ENCODE measurements around the gene CLASRP. TPM values are rescaled to one million over a fixed set of nuclear protein-coding genes. Genes with fewer than 3 reads are reported as not detected.

CLASRP gene
- total RNA-seq, 1 donor from 2014 or later = 7.8 TPM

DNA sequence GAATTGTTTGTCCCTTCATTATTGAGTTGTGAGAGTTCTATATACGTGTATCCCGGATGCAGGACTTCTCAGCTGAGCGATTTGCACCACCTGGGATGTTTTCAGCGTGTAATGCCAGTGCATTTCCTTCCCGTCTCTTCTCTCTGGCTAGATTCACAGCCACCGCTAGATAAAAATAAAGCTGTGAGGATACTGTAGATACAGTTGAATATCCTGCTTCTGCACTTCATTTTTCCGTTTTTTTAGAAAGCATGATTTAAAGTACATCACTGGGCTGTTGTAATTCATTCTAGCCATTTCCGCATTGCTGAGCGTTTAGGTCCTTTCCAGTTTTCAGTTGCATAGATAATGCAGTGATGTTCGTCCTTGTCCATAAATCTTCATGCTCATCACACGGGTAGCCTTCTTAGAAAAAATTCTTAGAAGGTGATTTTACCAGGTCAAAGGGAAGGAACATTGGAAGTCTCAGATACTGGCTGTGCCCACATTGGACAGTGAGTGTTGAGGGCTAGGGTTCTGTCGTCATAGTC, 68.8 kb downstream of the CLASRP start:
- no peak overlapping the region for H3K9ac ChIP-seq (ENCODE audit: low read depth in 1 of 3, low read length in 3 of 3)
- no peak overlapping the region for H3K27ac ChIP-seq (ENCODE audit: low read depth, low read length)
- peaks cover 18 to 38% (median 23%) of the 10 kb centered on the region in 3 donors for H3K4me1 ChIP-seq (ENCODE audit: control insufficient read depth in 3 of 3, insufficient read depth in 3 of 3, low read length in 3 of 3)
- no peaks in the 10 kb centered on the region for H3K9me3 ChIP-seq (ENCODE audit: control insufficient read depth in 3 of 3, low read length in 3 of 3)
- H3K36me3 ChIP-seq (ENCODE audit: control insufficient read depth in 3 of 3, insufficient read depth in 3 of 3, low read length in 3 of 3) = peaks cover 0 to 2% (median 0%) of the 10 kb centered on the region in 3 donors
- H3K4me3 ChIP-seq (ENCODE audit: low read length in 3 of 3) = no peak overlapping the region
- no peaks in the 10 kb centered on the region for H3K27me3 ChIP-seq (ENCODE audit: control insufficient read depth in 3 of 3, insufficient read depth in 3 of 3, low read length in 3 of 3)

DNA sequence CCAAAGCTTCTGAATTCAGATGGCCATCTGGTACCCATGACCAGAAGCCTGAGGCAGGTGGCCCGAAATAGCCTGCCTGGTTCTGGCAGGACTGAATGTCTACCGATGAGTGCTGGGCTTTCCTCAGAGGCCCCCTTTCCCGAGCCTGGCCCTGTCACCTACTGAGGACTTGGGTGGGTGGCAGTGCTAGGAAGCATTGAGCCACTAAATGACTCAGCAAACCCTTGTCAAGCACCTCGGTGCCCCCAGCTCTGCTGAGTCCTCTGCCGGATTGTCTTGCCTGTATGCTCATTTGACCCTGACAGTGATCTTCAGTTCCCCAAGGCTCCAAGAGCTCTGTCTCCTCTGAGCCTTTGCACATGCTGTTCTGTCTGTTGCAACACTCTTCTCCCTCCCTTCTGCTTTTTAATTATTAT, 72.0 kb downstream of the CLASRP start:
- Histone ChIP-seq H3K36me3 (ENCODE audit: control insufficient read depth in 3 of 3, insufficient read depth in 3 of 3, low read length in 3 of 3) (peaks cover 0 to 2% (median 0%) of the 10 kb centered on the region in 3 donors), H3K27ac (ENCODE audit: low read depth, low read length) (no peak overlapping the region), H3K4me1 (ENCODE audit: control insufficient read depth in 3 of 3, insufficient read depth in 3 of 3, low read length in 3 of 3) (peaks cover 16 to 26% (median 18%) of the 10 kb centered on the region in 3 donors), H3K4me3 (ENCODE audit: low read length in 3 of 3) (no peak overlapping the region), H3K9me3 (ENCODE audit: control insufficient read depth in 3 of 3, low read length in 3 of 3) (no peaks in the 10 kb centered on the region), H3K9ac (ENCODE audit: low read depth in 1 of 3, low read length in 3 of 3) (no peak overlapping the region), H3K27me3 (ENCODE audit: control insufficient read depth in 3 of 3, insufficient read depth in 3 of 3, low read length in 3 of 3) (no peaks in the 10 kb centered on the region)

DNA sequence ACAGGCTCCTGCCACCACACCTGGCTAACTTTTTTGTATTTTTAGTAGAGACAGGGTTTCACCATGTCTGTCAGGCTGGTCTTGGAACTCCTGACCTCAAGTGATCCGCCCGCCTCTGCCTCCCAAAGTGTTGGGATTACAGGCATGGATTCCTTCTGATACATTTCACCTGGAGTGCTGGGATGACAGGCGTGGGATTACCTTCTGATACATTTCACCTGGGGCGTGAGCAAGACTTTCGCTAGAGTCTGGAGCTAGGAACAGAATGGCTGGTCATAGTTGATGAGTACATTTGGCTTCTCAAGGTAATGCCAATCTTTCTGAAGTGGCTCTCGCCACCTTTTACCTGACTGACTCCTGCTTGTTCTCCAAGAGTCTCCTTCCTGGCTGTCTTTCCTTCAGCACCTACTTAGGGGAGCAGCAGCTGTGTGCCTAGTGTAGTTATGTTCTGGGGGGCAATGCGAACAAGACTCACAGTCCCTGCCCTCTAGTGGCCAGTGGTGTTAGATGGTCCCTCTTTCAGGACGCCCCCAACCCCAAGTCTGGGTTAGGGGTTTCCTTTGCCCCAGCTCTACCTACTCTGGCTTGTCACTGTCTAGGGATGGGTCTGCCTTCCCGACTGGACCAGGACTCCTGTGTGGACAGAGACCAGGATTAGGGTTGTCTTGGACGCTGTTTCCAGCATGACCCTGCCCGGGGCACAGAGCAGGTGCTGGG, 73.4 kb downstream of the CLASRP start:
- Histone ChIP-seq H3K9ac (ENCODE audit: low read depth in 1 of 3, low read length in 3 of 3) (no peak overlapping the region), H3K9me3 (ENCODE audit: control insufficient read depth in 3 of 3, low read length in 3 of 3) (no peaks in the 10 kb centered on the region), H3K27ac (ENCODE audit: low read depth, low read length) (no peak overlapping the region), H3K27me3 (ENCODE audit: control insufficient read depth in 3 of 3, insufficient read depth in 3 of 3, low read length in 3 of 3) (no peaks in the 10 kb centered on the region), H3K4me1 (ENCODE audit: control insufficient read depth in 3 of 3, insufficient read depth in 3 of 3, low read length in 3 of 3) (peaks cover 24 to 38% (median 28%) of the 10 kb centered on the region in 3 donors), H3K36me3 (ENCODE audit: control insufficient read depth in 3 of 3, insufficient read depth in 3 of 3, low read length in 3 of 3) (peaks cover 0 to 2% (median 0%) of the 10 kb centered on the region in 3 donors), H3K4me3 (ENCODE audit: low read length in 3 of 3) (no peak overlapping the region)

DNA sequence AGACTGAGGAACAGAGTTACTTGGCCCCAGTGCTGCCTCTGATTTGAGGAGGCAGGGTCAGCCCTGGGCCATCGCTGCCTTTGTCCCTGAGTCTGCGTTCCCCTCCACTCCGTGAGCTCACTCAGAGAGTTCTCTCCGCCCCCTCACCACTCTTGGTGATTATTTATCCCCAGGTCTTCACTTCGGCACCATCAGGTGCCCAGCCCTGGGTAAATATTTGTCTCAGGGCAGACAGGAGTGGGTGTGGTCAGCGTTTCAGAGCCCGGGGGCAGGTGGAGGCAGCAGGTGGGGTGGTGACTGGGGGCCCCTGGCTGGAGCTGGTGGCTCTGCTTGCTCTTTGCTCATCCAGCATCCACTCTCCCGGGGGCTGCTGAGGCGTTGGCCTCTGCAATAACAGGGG, 74.8 kb downstream of the CLASRP start:
- Histone ChIP-seq H3K27ac (ENCODE audit: low read depth, low read length) (no peak overlapping the region), H3K9me3 (ENCODE audit: control insufficient read depth in 3 of 3, low read length in 3 of 3) (no peaks in the 10 kb centered on the region), H3K27me3 (ENCODE audit: control insufficient read depth in 3 of 3, insufficient read depth in 3 of 3, low read length in 3 of 3) (no peaks in the 10 kb centered on the region), H3K4me3 (ENCODE audit: low read length in 3 of 3) (no peak overlapping the region), H3K4me1 (ENCODE audit: control insufficient read depth in 3 of 3, insufficient read depth in 3 of 3, low read length in 3 of 3) (peaks cover 38 to 52% (median 41%) of the 10 kb centered on the region in 3 donors), H3K36me3 (ENCODE audit: control insufficient read depth in 3 of 3, insufficient read depth in 3 of 3, low read length in 3 of 3) (peaks cover 0 to 1% (median 0%) of the 10 kb centered on the region in 3 donors), H3K9ac (ENCODE audit: low read depth in 1 of 3, low read length in 3 of 3) (peak overlapping the region in 1 of 3 donors; percentile 16)

DNA sequence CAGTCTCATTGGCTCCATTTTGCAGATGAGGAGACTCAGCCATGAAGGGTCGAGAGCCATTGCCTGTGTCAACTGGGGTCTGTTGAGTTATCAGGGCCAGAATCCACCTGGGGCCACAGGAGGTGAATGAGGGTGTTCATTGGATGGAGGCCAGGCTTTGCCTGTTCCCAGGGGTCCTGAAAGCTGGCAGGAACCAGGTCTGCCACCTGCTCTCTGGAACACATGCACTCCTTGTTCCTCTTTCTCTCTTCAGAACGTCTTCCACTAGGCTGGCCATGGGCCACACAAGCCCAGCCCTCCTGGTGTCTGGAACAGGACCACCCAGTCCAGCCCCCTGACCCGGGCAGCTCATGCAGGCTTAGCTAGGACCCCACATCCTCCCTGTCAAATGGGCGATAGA, 75.3 kb downstream of the CLASRP start:
- no peak overlapping the region for H3K27ac ChIP-seq (ENCODE audit: low read depth, low read length)
- H3K27me3 ChIP-seq (ENCODE audit: control insufficient read depth in 3 of 3, insufficient read depth in 3 of 3, low read length in 3 of 3) = no peaks in the 10 kb centered on the region
- H3K36me3 ChIP-seq (ENCODE audit: control insufficient read depth in 3 of 3, insufficient read depth in 3 of 3, low read length in 3 of 3) = no peaks in the 10 kb centered on the region
- no peaks in the 10 kb centered on the region for H3K9me3 ChIP-seq (ENCODE audit: control insufficient read depth in 3 of 3, low read length in 3 of 3)
- no peak overlapping the region for H3K9ac ChIP-seq (ENCODE audit: low read depth in 1 of 3, low read length in 3 of 3)
- H3K4me3 ChIP-seq (ENCODE audit: low read length in 3 of 3) = no peak overlapping the region
- H3K4me1 ChIP-seq (ENCODE audit: control insufficient read depth in 3 of 3, insufficient read depth in 3 of 3, low read length in 3 of 3) = peaks cover 39 to 54% (median 43%) of the 10 kb centered on the region in 3 donors

DNA sequence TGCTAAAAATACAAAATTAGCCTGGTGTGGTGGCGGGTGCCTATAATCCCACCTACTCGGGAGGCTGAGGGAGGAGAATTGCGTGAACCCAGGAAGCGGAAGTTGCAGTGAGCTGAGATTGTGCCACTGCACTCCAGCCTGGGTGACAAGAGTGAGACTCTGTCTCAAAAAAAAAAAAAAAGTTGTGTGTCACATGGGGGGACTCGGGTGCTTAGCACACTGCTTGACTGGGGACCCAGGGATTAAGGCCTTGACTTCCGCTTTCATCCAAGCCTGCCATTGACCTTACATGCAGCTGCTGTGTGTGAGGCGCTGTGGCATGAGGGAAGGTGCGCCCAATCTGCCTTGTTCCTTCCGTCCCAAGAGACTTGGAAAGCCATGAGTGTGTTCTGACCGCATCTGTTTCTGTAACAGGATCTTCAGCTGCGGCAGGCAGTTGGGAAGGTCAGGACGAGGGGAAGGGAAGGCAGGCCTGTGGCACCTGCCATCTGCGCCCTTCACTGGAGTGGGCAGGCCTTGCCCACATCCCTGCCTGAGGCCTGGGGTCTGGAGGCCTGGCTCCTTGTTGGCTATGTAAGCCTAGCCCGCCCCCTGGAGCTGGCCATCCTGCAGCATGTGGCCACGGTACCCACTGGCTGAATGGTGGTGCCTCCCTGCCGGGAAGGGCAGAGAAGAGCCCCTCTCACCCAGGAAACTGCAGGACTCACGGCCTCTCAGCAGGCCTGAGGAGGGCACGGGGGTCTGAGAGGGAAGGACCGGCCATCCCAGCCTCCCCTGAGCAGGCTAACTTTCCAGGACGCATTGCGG, 77.2 kb downstream of the CLASRP start:
- Histone ChIP-seq H3K4me3 (ENCODE audit: low read length in 3 of 3) (peak overlapping the region in 1 of 3 donors; percentile 27), H3K27me3 (ENCODE audit: control insufficient read depth in 3 of 3, insufficient read depth in 3 of 3, low read length in 3 of 3) (no peaks in the 10 kb centered on the region), H3K4me1 (ENCODE audit: control insufficient read depth in 3 of 3, insufficient read depth in 3 of 3, low read length in 3 of 3) (peaks cover 35 to 48% (median 41%) of the 10 kb centered on the region in 3 donors), H3K9me3 (ENCODE audit: control insufficient read depth in 3 of 3, low read length in 3 of 3) (no peaks in the 10 kb centered on the region), H3K27ac (ENCODE audit: low read depth, low read length) (peak overlapping the region; percentile 82), H3K36me3 (ENCODE audit: control insufficient read depth in 3 of 3, insufficient read depth in 3 of 3, low read length in 3 of 3) (no peaks in the 10 kb centered on the region), H3K9ac (ENCODE audit: low read depth in 1 of 3, low read length in 3 of 3) (peak overlapping the region in 2 of 3 donors; percentile 57 to 71)

DNA sequence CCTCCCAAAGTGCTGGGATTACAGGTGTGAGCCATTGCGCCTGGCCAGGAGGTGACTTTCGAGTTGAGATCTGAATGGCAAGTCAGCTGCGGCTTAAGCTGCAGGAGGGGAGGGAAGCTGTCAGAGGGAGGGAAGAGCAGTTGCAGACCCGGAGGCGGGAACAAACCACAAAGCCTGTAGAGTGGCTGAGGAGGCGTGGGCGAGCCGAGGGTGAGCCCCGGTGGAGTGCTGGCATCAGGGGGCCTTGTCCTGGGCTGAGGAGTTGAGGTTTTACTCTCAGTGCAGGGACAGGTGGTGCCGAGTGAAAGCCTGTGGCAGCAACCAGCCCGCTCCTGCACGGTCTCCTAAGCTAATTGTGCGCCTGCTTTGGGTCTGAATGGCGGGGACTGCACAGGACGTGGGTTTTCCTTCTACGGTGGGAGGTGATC, 78.3 kb downstream of the CLASRP start:
- Histone ChIP-seq H3K9me3 (ENCODE audit: control insufficient read depth in 3 of 3, low read length in 3 of 3) (no peaks in the 10 kb centered on the region), H3K27me3 (ENCODE audit: control insufficient read depth in 3 of 3, insufficient read depth in 3 of 3, low read length in 3 of 3) (no peaks in the 10 kb centered on the region), H3K36me3 (ENCODE audit: control insufficient read depth in 3 of 3, insufficient read depth in 3 of 3, low read length in 3 of 3) (no peaks in the 10 kb centered on the region), H3K4me3 (ENCODE audit: low read length in 3 of 3) (no peak overlapping the region), H3K4me1 (ENCODE audit: control insufficient read depth in 3 of 3, insufficient read depth in 3 of 3, low read length in 3 of 3) (peaks cover 35 to 48% (median 41%) of the 10 kb centered on the region in 3 donors), H3K9ac (ENCODE audit: low read depth in 1 of 3, low read length in 3 of 3) (peak overlapping the region in 1 of 3 donors; percentile 3), H3K27ac (ENCODE audit: low read depth, low read length) (no peak overlapping the region)

DNA sequence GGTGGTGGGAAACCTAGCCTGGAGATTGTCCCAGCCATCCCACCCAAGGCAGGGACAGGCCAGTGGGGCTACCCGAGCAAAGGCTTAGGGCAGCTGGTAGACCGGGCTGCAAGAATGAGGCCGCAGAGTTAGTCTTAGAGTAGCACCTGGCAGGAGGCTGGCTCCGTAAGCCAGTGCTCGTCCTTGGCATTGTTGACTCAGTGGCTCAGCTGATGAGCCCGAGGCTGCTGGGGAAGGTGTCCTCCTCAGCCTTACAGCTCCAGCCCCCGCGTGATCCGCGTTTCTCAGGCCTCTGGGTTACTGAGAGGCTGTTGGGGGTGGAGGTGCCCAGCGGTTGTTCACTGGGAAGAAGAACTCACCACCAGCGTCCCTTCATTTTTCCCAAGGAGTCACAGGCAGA, 78.8 kb downstream of the CLASRP start:
- peaks cover 35 to 48% (median 39%) of the 10 kb centered on the region in 3 donors for H3K4me1 ChIP-seq (ENCODE audit: control insufficient read depth in 3 of 3, insufficient read depth in 3 of 3, low read length in 3 of 3)
- H3K9ac ChIP-seq (ENCODE audit: low read depth in 1 of 3, low read length in 3 of 3) = peak overlapping the region in 1 of 3 donors; percentile 33
- H3K36me3 ChIP-seq (ENCODE audit: control insufficient read depth in 3 of 3, insufficient read depth in 3 of 3, low read length in 3 of 3) = no peaks in the 10 kb centered on the region
- no peaks in the 10 kb centered on the region for H3K9me3 ChIP-seq (ENCODE audit: control insufficient read depth in 3 of 3, low read length in 3 of 3)
- H3K4me3 ChIP-seq (ENCODE audit: low read length in 3 of 3) = no peak overlapping the region
- no peaks in the 10 kb centered on the region for H3K27me3 ChIP-seq (ENCODE audit: control insufficient read depth in 3 of 3, insufficient read depth in 3 of 3, low read length in 3 of 3)
- H3K27ac ChIP-seq (ENCODE audit: low read depth, low read length) = no peak overlapping the region

DNA sequence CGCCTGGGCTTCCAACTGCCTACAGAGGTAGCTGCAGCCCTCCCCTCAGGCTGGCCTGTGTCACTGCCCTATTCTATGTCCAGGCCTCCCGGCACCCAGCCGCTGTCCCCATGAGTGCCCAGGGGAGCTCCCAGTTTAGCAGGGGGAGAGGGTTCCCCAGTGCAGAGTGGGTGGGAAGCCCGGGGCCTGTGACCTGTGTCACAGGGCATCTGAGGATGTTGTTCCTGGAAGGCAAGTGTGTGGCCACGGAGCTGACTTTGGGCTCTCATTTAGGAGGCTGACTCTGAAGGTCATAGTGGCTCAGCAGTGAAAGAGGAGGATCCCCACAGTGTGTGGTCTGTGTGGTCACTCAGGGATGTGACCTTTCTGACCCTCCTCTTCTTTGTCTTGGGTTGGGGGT, 79.3 kb downstream of the CLASRP start:
- Histone ChIP-seq H3K27me3 (ENCODE audit: control insufficient read depth in 3 of 3, insufficient read depth in 3 of 3, low read length in 3 of 3) (no peaks in the 10 kb centered on the region), H3K9ac (ENCODE audit: low read depth in 1 of 3, low read length in 3 of 3) (peak overlapping the region in 2 of 3 donors; percentile 33 to 57), H3K36me3 (ENCODE audit: control insufficient read depth in 3 of 3, insufficient read depth in 3 of 3, low read length in 3 of 3) (no peaks in the 10 kb centered on the region), H3K4me3 (ENCODE audit: low read length in 3 of 3) (no peak overlapping the region), H3K9me3 (ENCODE audit: control insufficient read depth in 3 of 3, low read length in 3 of 3) (no peaks in the 10 kb centered on the region), H3K27ac (ENCODE audit: low read depth, low read length) (no peak overlapping the region), H3K4me1 (ENCODE audit: control insufficient read depth in 3 of 3, insufficient read depth in 3 of 3, low read length in 3 of 3) (peaks cover 35 to 47% (median 39%) of the 10 kb centered on the region in 3 donors)

All from skeletal muscle tissue (tissue), 4 donors.